ENCODE measurements around the gene FGGY. TPM values are rescaled to one million over a fixed set of nuclear protein-coding genes. Genes with fewer than 3 reads are reported as not detected.

The FGGY gene
- total and polyA plus RNA-seq, 2 donors (not counting 3 experiments of a cell fraction or from before 2014, with no cell fraction given), result 5.6 to 6.4 TPM

DNA sequence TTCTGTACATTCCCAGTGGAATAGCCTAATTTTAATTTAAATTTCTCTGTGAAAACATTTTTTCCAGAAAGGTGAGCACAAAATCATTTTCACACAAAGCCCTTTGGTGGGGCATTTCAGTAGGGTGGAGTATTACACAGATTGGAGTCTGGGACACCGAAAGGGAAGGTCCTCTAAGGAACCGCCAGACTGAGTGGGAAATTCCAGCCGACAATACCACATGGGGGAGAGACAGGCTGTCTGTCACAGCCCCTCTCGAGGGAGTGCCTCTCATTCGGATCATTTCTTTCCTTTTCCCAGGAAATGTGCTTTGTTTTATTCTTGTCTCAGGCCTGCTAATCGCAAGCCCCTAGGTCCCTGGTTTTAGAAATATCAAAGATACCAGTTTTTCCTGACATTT lies 367.3 kb downstream of the FGGY start:
- dilution Hi-C loops (cut with MboI; ENCODE audit: extremely low pct_ligation_motif_present, low sequenced_read_pairs), result no loop called here
- POLR2A ChIA-PET, result no interaction called here
- FAIRE-seq, result no peak

DNA sequence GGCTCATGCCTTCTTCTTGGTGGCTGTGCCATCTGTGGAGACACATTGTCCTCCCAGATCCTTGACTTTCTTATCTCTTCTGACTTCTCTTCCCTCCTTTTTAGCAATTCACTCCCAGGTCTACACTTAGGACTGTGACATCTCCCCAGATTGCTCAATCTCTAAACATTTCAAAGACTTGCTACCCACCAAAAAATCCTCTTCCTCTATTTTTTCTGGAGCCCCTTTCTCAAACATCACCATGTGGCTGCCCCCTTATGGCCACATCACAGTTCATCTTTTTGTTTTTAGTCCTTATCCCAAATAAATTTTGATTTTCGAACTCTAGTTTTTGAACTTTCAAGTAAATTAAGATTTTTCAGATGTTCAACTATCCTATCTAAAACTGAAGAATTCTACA lies 369.2 kb downstream of the FGGY start:
- Histone ChIP-seq H3K79me2 (ENCODE audit: control insufficient read depth, insufficient read depth, low read length) (no peaks in the 10 kb centered on the region), H3K9me3 (replicated peaks; ENCODE audit: control insufficient read depth, insufficient read depth, low read length) (no peaks in the 10 kb centered on the region), H2AFZ (ENCODE audit: low read depth, low read length) (no peak overlapping the region), H3K9ac (replicated peaks; ENCODE audit: extremely low read depth, insufficient read depth, low read length) (no peak overlapping the region), H3K27ac (ENCODE audit: insufficient read depth, low read depth, low read length) (no peak overlapping the region), H3K36me3 (ENCODE audit: control insufficient read depth in 2 of 2, extremely low read depth in 1 of 2, insufficient read depth in 2 of 2, low read length in 2 of 2) (no peaks in the 10 kb centered on the region), H3K27me3 (ENCODE audit: control insufficient read depth in 2 of 2, insufficient read depth in 2 of 2, low read length in 2 of 2) (no peaks in the 10 kb centered on the region), H3K4me2 (ENCODE audit: insufficient read depth, low read length) (no peak overlapping the region), H3K4me1 (ENCODE audit: control insufficient read depth, extremely low read depth, insufficient read depth, low read length) (no peaks in the 10 kb centered on the region), H3K4me3 (replicated peaks in 1 of 3; ENCODE audit: insufficient read depth in 1 of 3, low read depth in 1 of 3, low read length in 3 of 3) (no peak overlapping the region), H4K20me1 (replicated peaks; ENCODE audit: control insufficient read depth, extremely low read depth, insufficient read depth, low read length) (no peaks in the 10 kb centered on the region), H3K9me1 (replicated peaks; ENCODE audit: control insufficient read depth, extremely low read depth, insufficient read depth, low read length) (no peaks in the 10 kb centered on the region)
- BruUV-seq (replicated peaks), result no TSS peak
- dilution Hi-C loops (cut with MboI; ENCODE audit: extremely low pct_ligation_motif_present, low sequenced_read_pairs), result no loop called here
- TF ChIP-seq MYC (IDR thresholded peaks at IDR 0.05; ENCODE audit: low read depth, low read length) (no peak), POLR2A (IDR thresholded peaks at IDR 0.05; ENCODE audit: low read depth, low read length) (no peak), FOS (IDR thresholded peaks at IDR 0.05; ENCODE audit: borderline replicate concordance, insufficient read depth, low read length) (no peak), JUN (IDR thresholded peaks at IDR 0.05; ENCODE audit: borderline replicate concordance, insufficient read depth, insufficient read length, low read depth) (no peak), POLR2AphosphoS5 (IDR thresholded peaks at IDR 0.05; ENCODE audit: insufficient read depth, low read depth, low read length) (no peak), GATA2 (IDR thresholded peaks at IDR 0.05; ENCODE audit: insufficient read depth, insufficient read length, low read depth, low read length) (no peak), EZH2 (IDR thresholded peaks at IDR 0.05; ENCODE audit: borderline replicate concordance, low read depth, low read length, severe bottlenecking) (no peak)
- TF ChIP-seq, protein P1, sequence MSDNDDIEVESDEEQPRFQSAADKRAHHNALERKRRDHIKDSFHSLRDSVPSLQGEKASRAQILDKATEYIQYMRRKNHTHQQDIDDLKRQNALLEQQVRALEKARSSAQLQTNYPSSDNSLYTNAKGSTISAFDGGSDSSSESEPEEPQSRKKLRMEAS (IDR thresholded peaks at IDR 0.05; ENCODE audit: insufficient read depth, insufficient read length), result no peak
- TF ChIP-seq, protein P2, sequence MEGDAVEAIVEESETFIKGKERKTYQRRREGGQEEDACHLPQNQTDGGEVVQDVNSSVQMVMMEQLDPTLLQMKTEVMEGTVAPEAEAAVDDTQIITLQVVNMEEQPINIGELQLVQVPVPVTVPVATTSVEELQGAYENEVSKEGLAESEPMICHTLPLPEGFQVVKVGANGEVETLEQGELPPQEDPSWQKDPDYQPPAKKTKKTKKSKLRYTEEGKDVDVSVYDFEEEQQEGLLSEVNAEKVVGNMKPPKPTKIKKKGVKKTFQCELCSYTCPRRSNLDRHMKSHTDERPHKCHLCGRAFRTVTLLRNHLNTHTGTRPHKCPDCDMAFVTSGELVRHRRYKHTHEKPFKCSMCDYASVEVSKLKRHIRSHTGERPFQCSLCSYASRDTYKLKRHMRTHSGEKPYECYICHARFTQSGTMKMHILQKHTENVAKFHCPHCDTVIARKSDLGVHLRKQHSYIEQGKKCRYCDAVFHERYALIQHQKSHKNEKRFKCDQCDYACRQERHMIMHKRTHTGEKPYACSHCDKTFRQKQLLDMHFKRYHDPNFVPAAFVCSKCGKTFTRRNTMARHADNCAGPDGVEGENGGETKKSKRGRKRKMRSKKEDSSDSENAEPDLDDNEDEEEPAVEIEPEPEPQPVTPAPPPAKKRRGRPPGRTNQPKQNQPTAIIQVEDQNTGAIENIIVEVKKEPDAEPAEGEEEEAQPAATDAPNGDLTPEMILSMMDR (IDR thresholded peaks at IDR 0.05; ENCODE audit: extremely low read depth in 1 of 2, insufficient read depth in 1 of 2, low read depth in 1 of 2, low read length in 2 of 2), result no peak
- ChIA-PET CTCF (no interaction called here), POLR2A (no interaction called here)
- FAIRE-seq (no peak), DNase-seq (ENCODE audit: low read depth, low spot score) (no peak)
- intact Hi-C loops (cut with micrococcal nuclease), result no loop called here

More for the DNA sequence above, 367.3 kb downstream of the FGGY start:
- intact Hi-C loops (cut with micrococcal nuclease), result no loop called here
- H3K9me1 ChIP-seq (replicated peaks; ENCODE audit: control insufficient read depth, extremely low read depth, insufficient read depth, low read length), result no peaks in the 10 kb centered on the region
- H3K27me3 ChIP-seq (ENCODE audit: control insufficient read depth in 2 of 2, insufficient read depth in 2 of 2, low read length in 2 of 2), result no peaks in the 10 kb centered on the region
- H3K27ac ChIP-seq (ENCODE audit: insufficient read depth, low read depth, low read length), result no peak overlapping the region
- H4K20me1 ChIP-seq (replicated peaks; ENCODE audit: control insufficient read depth, extremely low read depth, insufficient read depth, low read length), result no peaks in the 10 kb centered on the region
- BruUV-seq (replicated peaks), result no TSS peak
- no peak for DNase-seq (ENCODE audit: low read depth, low spot score)
- no peaks in the 10 kb centered on the region for H3K9me3 ChIP-seq (replicated peaks; ENCODE audit: control insufficient read depth, insufficient read depth, low read length)
- CTCF ChIA-PET, result no interaction called here
- H3K36me3 ChIP-seq (ENCODE audit: control insufficient read depth in 2 of 2, extremely low read depth in 1 of 2, insufficient read depth in 2 of 2, low read length in 2 of 2), result no peaks in the 10 kb centered on the region
- no peak overlapping the region for H2AFZ ChIP-seq (ENCODE audit: low read depth, low read length)
- H3K4me3 ChIP-seq (replicated peaks in 1 of 3; ENCODE audit: insufficient read depth in 1 of 3, low read depth in 1 of 3, low read length in 3 of 3), result no peak overlapping the region
- no peak overlapping the region for H3K4me2 ChIP-seq (ENCODE audit: insufficient read depth, low read length)
- H3K4me1 ChIP-seq (ENCODE audit: control insufficient read depth, extremely low read depth, insufficient read depth, low read length), result no peaks in the 10 kb centered on the region
- no peak for TF ChIP-seq FOS (IDR thresholded peaks at IDR 0.05; ENCODE audit: borderline replicate concordance, insufficient read depth, low read length)
- TF ChIP-seq GATA2 (IDR thresholded peaks at IDR 0.05; ENCODE audit: insufficient read depth, insufficient read length, low read depth, low read length), result no peak
- TF ChIP-seq, protein P2 (IDR thresholded peaks at IDR 0.05; ENCODE audit: extremely low read depth in 1 of 2, insufficient read depth in 1 of 2, low read depth in 1 of 2, low read length in 2 of 2), result no peak
- no peak overlapping the region for H3K9ac ChIP-seq (replicated peaks; ENCODE audit: extremely low read depth, insufficient read depth, low read length)
- H3K79me2 ChIP-seq (ENCODE audit: control insufficient read depth, insufficient read depth, low read length), result no peaks in the 10 kb centered on the region

Data from endothelial cell of umbilical vein (primary cell).